Suprapubic skin (tissue), 4 donors: ENCODE data around the gene HIRIP3. TPM values are rescaled to one million over a fixed set of nuclear protein-coding genes. Genes with fewer than 3 reads are reported as not detected.

Source experiments
- DNase-seq, 2 donors: peaks; one replicate each; pipeline ENCODE4 v3.0.0-alpha.2; 2019; ENCODE audit warnings: low spot score in 2 of 2
- H3K27ac ChIP-seq: fragments of 200-600 bp; sonication (generic); one replicate; pipeline ENCODE4 v1.5.1; 2019
- H3K27me3 ChIP-seq: fragments of 200-600 bp; sonication (generic); one replicate; pipeline ENCODE4 v1.5.1; 2019
- H3K36me3 ChIP-seq: fragments of 200-600 bp; sonication (generic); one replicate; pipeline ENCODE4 v1.5.1; 2019
- H3K4me1 ChIP-seq: fragments of 200-600 bp; sonication (generic); one replicate; pipeline ENCODE4 v1.5.1; 2019
- H3K4me3 ChIP-seq: fragments of 200-600 bp; sonication (generic); one replicate; pipeline ENCODE4 v1.5.1; 2019; ENCODE audit warnings: mild to moderate bottlenecking
- H3K9me3 ChIP-seq: fragments of 200-600 bp; sonication (generic); one replicate; pipeline ENCODE4 v1.5.1; 2019
- EP300 ChIP-seq: sonication (generic); formaldehyde crosslinking; IDR thresholded peaks from one replicate; pipeline ENCODE4 v1.6.1; 2017; ENCODE audit warnings: antibody characterized with exemption
- POLR2A ChIP-seq, 2 donors: fragments of 450-650 bp; IDR thresholded peaks; one replicate each; pipeline ENCODE4 v1.6.1; 2017; ENCODE audit warnings: antibody characterized with exemption in 2 of 2, mild to moderate bottlenecking in 2 of 2, moderate library complexity in 2 of 2
- POLR2AphosphoS5 ChIP-seq, 3 donors: sonication (generic); formaldehyde crosslinking; IDR thresholded peaks; one replicate each; pipeline ENCODE4 v1.6.1; 2017; ENCODE audit warnings: antibody characterized with exemption in 3 of 3
- WGBS: methylation state at CpG from one replicate; pipeline ENCODE4 v1.1.5; 2018; 5-methylcytosine and 5-hydroxymethylcytosine counted together
- total RNA-seq, 4 donors: library from RNA; depleted of rRNA; stranded (reverse); fragments of >200 nt; gene quantifications; one replicate each; pipeline ENCODE4 v1.1.0, GENCODE V29; 2016
- TF ChIP-seq, protein P1 (sequence below), 2 donors: fragments of 200-600 bp in 1 of 2; fragments of 450-650 bp in 1 of 2; sonication (generic) in 1 of 2; IDR thresholded peaks; one replicate each; pipeline ENCODE4 v1.5.1; 2016 to 2019; ENCODE audit warnings: antibody characterized with exemption in 2 of 2, mild to moderate bottlenecking in 1 of 2, moderate library complexity in 1 of 2

The HIRIP3 gene
- total RNA-seq, 4 donors from 2014 or later, result 14.6 to 29.3 (median 21.7) TPM

DNA sequence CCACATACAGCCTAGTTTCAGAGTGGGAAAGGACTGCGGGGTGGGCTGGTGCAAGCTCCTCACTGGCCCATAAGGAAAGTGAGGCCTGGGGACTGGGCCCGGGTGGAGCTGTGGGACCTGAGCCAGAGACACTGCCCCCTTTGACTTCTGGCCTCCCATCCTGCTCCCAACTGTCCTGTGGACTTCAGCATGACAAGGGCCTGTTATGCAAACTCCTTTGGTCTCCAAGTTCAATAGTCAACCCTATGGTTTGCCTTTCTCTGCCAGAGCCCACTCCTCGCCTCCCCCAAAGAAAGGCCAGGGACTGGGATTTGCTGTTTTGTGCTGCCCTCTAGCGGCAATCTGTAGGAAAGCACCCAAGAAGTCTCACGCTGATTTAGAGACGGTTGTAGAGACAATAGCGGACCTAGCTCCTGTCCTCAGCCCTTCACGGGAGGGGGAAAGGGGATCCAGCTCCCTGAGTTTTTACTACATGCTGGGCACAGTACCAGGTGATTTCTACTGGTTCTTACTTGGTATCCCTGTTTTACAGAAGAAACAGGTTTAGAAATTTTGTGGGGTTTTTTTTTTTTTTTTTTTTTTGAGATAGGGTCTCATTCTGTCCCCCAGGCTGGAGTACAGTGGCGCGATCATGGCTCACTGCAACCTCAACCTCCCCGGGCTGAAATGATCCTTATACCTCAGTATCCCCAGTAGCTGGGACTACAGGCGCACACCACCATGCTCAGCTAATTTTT lies 36.8 kb upstream of the HIRIP3 start:
- DNase-seq, result no peak
- 28% methylated on average over 12 of the region's 12 CpGs for WGBS
- Histone ChIP-seq H3K9me3 (no peaks in the 10 kb centered on the region), H3K27ac (no peak overlapping the region), H3K36me3 (no peaks in the 10 kb centered on the region), H3K27me3 (peaks cover 76% of the 10 kb centered on the region), H3K4me1 (peaks cover 8% of the 10 kb centered on the region), H3K4me3 (no peak overlapping the region)
- TF ChIP-seq, protein P1, sequence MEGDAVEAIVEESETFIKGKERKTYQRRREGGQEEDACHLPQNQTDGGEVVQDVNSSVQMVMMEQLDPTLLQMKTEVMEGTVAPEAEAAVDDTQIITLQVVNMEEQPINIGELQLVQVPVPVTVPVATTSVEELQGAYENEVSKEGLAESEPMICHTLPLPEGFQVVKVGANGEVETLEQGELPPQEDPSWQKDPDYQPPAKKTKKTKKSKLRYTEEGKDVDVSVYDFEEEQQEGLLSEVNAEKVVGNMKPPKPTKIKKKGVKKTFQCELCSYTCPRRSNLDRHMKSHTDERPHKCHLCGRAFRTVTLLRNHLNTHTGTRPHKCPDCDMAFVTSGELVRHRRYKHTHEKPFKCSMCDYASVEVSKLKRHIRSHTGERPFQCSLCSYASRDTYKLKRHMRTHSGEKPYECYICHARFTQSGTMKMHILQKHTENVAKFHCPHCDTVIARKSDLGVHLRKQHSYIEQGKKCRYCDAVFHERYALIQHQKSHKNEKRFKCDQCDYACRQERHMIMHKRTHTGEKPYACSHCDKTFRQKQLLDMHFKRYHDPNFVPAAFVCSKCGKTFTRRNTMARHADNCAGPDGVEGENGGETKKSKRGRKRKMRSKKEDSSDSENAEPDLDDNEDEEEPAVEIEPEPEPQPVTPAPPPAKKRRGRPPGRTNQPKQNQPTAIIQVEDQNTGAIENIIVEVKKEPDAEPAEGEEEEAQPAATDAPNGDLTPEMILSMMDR (IDR thresholded peaks at IDR 0.05), result peak; percentile 22 to 62
- no peak for TF ChIP-seq POLR2A (IDR thresholded peaks at IDR 0.05)

DNA sequence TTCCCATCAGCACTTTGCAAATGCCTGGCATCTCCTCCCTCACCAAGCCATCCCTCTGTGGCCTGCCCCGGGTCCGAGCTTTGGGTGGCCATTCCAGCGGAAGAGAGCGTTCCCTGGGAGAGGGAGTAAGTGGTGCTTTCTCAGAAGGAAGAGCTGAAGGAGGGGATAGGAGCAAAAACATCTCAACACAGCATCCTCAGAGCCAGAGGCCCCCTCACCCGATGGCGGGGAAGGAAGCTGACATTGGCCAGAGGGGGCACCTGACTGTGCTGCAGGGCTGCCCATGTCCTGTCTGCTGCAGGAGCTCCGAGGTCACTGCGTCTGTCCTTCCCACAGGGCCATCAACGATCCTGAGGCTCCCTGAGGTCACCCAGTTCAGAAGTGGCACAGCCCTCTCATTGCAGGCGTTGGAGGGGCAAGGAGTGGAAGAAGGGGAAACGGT lies 36.1 kb upstream of the HIRIP3 start:
- Histone ChIP-seq H3K27ac (no peak overlapping the region), H3K4me1 (peaks cover 8% of the 10 kb centered on the region), H3K36me3 (no peaks in the 10 kb centered on the region), H3K27me3 (peaks cover 82% of the 10 kb centered on the region), H3K4me3 (no peak overlapping the region), H3K9me3 (no peaks in the 10 kb centered on the region)
- no peak for DNase-seq
- TF ChIP-seq POLR2AphosphoS5 (IDR thresholded peaks at IDR 0.05) (no peak), EP300 (no peak), POLR2A (IDR thresholded peaks at IDR 0.05) (no peak)
- TF ChIP-seq, protein P1 (IDR thresholded peaks at IDR 0.05), result no peak
- 19% methylated on average over 5 of the region's 11 CpGs for WGBS

DNA sequence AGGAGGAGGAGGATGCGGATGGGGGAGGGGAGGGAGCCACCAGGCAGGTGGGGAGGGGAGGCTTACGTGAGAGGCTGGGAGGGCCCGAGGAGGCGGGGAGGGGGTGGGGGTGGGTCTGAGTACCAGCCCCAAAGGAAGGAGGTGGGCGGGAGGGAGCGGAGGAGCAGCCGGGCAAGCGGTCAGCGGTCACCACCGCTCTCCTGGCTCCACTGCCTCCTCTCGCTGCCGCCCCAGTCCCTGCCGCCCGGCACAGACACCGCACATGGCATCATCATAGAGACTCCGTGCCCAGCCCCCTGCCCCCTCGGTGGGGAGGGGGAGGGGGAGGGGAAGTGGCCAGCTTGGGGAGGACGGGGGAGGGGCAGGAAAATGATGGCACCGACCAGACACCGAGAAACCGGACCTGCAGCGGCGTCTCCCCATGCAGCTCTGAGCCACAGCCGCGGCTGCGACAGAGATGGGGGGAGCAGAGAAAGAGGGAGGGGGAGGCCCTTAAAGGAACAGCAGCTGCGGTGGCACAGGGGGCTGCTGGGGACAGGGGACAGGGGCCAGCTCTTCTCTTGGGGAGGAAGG lies 35.5 kb upstream of the HIRIP3 start, which contains the start of gene TLCD3B:
Gene TLCD3B, minus strand, starts transcription at position 431 of the 573 bp plus-strand sequence. CDS start 744 bp downstream, outside the sequence.
- Histone ChIP-seq H3K9me3 (no peaks in the 10 kb centered on the region), H3K36me3 (no peaks in the 10 kb centered on the region), H3K4me3 (no peak within 1 kb of the TSS), H3K27ac (no peak within 1 kb of the TSS), H3K27me3 (peaks cover 88% of the 10 kb centered on the region), H3K4me1 (peaks cover 8% of the 10 kb centered on the region)
- TF ChIP-seq, protein P1 (IDR thresholded peaks at IDR 0.05), result no peak
- TF ChIP-seq POLR2A (IDR thresholded peaks at IDR 0.05) (no peak), POLR2AphosphoS5 (IDR thresholded peaks at IDR 0.05) (no peak), EP300 (no peak)
- WGBS, result 4% methylated on average over 24 of the region's 27 CpGs
- no peak for DNase-seq

DNA sequence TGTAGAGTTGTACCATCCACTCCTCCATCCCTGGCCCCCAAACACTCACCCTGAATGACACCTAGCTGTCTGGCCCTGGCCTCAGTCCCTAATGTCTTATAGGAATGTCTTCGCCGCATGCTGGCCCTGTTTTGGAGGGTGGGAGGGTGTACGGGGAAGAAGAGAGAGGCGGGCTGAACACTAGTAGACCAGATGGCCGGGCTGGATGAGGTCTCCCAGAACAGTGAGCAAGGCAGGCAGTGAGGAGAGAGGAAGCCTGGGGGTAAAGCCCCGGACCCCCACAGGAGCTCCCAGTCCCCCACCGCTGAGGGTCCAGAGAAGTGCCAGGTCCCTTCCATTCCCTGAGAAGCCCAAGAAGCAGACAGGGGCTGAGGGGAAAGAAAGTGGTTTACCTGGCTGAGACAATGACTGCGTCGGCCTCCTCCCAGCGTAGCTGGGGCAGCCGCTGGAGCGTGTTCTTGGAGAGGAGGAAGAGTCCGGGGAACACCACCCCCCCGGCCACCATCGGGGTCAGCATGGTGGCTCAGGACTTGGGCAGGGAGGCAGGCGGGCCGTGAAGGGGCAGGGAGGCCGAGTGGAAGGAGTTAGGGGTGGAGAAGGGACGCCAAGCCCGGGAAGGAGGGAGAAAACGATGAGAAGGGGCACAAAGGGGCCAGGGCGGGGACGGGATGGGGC lies 34.7 kb upstream of the HIRIP3 start:
- TF ChIP-seq POLR2AphosphoS5 (IDR thresholded peaks at IDR 0.05), result no peak
- TF ChIP-seq, protein P1 (IDR thresholded peaks at IDR 0.05), result no peak
- peaks cover 92% of the 10 kb centered on the region for H3K27me3 ChIP-seq
- H3K4me1 ChIP-seq, result peaks cover 8% of the 10 kb centered on the region
- no peak overlapping the region for H3K4me3 ChIP-seq
- H3K9me3 ChIP-seq, result no peaks in the 10 kb centered on the region
- no peak for DNase-seq
- H3K27ac ChIP-seq, result no peak overlapping the region
- 31% methylated on average over 23 of the region's 23 CpGs for WGBS
- no peaks in the 10 kb centered on the region for H3K36me3 ChIP-seq

DNA sequence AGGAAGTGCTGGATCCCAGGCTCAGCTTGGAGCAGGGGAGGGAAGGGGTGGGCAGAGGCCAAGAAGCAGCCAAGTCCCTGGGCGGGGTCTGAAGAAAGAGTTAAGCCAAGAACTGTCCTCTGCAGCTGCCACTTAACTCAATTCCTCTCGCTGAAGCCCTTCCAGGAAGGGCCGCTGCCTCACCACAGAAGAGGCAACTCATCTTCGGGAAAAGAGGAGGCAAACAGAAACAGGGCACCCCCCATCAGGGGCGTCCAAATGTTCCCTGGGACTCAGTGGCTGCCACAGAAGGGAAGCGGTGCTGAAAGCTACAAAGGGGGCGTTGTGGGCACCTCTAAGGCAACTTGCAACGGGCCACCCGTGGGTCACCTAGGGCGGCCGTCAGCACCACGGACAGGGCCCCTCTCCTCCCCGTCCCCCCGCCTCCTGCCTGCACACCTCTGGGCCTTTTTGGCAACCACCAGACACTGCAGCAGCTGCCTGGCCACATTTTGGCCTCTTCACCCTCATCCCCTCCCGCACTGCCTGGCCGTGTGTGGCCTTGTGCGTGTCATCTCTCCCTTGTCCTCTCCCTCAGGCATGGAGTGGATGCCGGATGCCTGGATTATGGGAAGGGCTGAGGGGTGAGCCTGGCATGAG lies 33.1 kb upstream of the HIRIP3 start:
- TF ChIP-seq POLR2A (IDR thresholded peaks at IDR 0.05) (no peak), EP300 (no peak), POLR2AphosphoS5 (IDR thresholded peaks at IDR 0.05) (no peak)
- TF ChIP-seq, protein P1 (IDR thresholded peaks at IDR 0.05), result no peak
- no peaks in the 10 kb centered on the region for H3K9me3 ChIP-seq
- H3K27ac ChIP-seq, result no peak overlapping the region
- no peak for DNase-seq
- no peaks in the 10 kb centered on the region for H3K36me3 ChIP-seq
- WGBS, result 20% methylated on average over 10 of the region's 18 CpGs
- peaks cover 85% of the 10 kb centered on the region for H3K27me3 ChIP-seq
- H3K4me1 ChIP-seq, result peaks cover 8% of the 10 kb centered on the region
- no peak overlapping the region for H3K4me3 ChIP-seq
